NCI-H526 treated with DMSO at 0.1 percent for 48 hours (cell line): ENCODE data around the gene SLC6A9.

Experiments
- DNase-seq: peaks from one replicate; lab custom pipeline; 2025; lab: John Stamatoyannopoulos, UW

The SLC6A9 gene

DNA sequence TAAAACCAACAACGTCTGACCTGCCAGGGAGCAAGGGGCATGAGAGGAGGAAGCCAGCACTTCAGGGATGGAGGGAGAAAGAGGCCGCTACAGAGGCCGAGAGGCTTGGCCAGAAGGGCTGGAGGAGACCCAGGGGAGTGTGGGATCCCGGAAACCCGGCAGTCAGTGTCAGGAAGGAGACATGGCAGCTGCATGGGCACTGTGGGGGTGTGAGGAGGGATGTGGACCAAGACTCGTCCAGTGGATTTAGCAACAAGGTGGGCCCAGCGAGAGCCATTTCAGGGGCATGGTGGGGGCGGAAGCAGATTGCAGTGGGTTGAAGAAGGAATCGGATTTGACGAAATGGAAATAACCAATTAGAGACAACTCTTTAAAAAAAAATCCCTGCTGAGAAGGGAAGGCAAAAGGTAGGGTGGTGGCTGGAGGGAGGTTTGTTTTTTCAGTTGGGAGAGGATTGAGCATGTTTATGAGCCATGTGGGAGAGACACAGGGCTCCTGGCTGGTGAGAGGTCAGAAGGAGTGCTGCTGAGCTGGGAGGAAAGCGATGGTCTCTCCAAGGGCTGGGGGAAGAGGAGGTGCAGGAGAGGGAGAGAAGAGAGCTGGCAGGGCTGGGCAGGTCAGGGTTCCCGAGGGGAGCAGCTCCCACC is 47.9 kb downstream of the SLC6A9 start:
- no peak for DNase-seq

GRCh38 chr1:43982808-43983207 is 48.5 kb downstream of the SLC6A9 start:
- no peak for DNase-seq

GRCh38 chr1:43982241-43982640 is 49.0 kb downstream of the SLC6A9 start:
- DNase-seq: no peak

GRCh38 chr1:43981636-43982035 is 49.6 kb downstream of the SLC6A9 start:
- DNase-seq: no peak

DNA sequence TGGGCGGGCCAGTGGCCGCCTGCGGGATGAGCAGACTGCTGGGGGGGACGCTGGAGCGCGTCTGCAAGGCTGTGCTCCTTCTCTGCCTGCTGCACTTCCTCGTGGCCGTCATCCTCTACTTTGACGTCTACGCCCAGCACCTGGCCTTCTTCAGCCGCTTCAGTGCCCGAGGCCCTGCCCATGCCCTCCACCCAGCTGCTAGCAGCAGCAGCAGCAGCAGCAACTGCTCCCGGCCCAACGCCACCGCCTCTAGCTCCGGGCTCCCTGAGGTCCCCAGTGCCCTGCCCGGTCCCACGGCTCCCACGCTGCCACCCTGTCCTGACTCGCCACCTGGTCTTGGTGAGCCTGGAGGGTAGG is 50.1 kb downstream of the SLC6A9 start:
- peak; percentile 40 for DNase-seq

GRCh38 chr1:43980255-43981134 is 50.8 kb downstream of the SLC6A9 start:
- DNase-seq: peak; percentile 24

- peak; percentile 35 for DNase-seq
Observed at GRCh38 chr1:43979528-43980254, 51.6 kb downstream of the SLC6A9 start.

DNA sequence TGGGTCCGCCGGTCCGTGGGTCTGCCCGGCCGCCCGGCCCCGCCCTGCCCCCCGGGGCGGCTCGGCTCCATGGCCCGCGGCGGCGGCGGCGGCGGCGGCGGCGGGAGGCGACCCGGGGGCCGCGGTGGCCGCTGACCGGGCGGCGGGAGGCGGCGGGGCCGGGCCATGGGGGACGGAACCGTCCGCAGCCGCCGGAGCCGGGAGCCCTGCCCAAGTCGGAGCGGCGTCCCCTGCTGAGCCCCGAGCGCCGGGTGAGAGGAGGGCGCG is 52.1 kb downstream of the SLC6A9 start:
- DNase-seq: no peak

DNA sequence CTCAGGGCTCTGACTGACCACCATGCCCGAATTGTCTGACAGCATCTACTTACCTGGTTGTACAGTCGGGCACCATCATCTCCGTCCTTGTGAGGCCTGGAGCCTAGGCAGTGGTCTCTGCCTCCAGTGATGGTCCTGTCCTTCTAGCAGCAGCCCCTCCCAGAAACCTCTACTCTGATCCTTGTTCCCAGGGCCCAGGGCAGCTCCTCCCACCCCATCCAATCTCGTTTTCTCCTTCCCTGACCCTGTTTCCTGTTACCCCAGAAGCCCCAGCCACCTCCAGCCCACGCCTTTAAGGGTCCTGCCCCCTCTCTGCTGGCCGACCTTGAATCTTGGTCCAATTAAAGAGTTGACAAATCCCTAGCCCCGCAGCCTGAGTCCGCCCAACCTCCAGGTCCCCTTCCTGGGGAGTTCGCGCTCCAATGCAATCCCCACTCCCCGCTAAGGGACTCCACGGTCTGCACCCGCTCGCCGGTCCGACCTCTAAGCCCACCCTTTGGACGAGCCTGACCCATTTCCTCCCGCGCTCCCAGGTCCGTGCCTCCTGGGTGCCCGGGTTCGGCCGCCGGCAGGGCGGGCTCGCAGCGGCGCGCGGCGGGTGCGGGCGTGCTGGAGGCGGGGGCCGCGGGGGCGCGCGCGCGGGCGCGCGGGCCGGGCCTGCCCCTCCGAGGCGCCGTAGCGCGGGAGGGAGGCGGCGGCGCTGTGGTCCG is 52.6 kb downstream of the SLC6A9 start, which contains the start of gene B4GALT2:
TSS of gene B4GALT2 (plus strand) at position 660 of the 710 bp plus-strand sequence. CDS start 1,951 bp downstream, outside the sequence.
- no peak for DNase-seq

- no peak for DNase-seq
Observed at GRCh38 chr1:43978264-43978550, 53.1 kb downstream of the SLC6A9 start.

DNA sequence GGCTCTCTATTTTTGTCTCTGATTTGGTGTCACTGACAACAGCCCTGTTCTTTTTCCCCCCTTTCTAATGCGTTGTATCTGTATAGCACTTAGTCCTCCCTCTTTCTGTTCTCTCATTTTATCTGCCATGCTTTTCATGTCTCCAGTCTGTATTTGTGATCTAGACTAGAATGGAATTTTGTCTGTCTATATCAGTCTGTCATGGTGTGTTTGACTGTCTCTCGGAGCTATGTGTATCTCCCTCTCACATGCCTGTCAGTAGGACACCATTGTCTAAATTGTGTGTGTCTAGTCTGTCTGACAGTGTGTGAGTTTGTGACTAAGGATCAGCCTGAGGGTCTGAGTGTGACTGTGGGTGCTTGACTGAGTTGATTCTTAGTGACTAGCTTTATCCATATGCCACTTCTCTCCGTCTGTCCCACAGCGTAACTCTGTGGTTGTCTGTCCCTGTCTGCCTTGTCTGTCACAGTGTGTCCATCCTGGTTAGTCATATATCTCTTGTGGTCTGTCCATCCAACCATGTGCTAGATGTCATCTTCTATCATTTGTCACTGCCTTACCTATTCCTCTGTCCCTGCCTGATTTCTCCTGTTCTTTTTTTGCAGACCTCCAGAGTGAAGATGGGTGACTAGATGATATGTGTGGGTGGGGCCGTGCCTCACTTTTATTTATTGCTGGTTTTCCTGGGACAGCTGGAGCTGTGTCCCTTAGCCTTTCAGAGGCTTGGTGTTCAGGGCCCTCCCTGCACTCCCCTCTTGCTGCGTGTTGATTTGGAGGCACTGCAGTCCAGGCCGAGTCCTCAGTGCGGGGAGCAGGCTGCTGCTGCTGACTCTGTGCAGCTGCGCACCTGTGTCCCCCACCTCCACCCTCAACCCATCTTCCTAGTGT is 53.6 kb downstream of the SLC6A9 start:
- no peak for DNase-seq

- no peak for DNase-seq
Observed at GRCh38 chr1:43976890-43977289, 54.4 kb downstream of the SLC6A9 start.

- no peak for DNase-seq
Observed at GRCh38 chr1:43976045-43976444, 55.2 kb downstream of the SLC6A9 start.

GRCh38 chr1:43975249-43975961 is 55.9 kb downstream of the SLC6A9 start:
- no peak for DNase-seq

- DNase-seq: peak; percentile 97
Observed at GRCh38 chr1:43974443-43975248, 56.6 kb downstream of the SLC6A9 start, which contains the start of gene ATP6V0B. TSS of gene ATP6V0B (plus strand) at chr1:43974960. CDS start at chr1:43975041, 81 bp downstream.

DNA sequence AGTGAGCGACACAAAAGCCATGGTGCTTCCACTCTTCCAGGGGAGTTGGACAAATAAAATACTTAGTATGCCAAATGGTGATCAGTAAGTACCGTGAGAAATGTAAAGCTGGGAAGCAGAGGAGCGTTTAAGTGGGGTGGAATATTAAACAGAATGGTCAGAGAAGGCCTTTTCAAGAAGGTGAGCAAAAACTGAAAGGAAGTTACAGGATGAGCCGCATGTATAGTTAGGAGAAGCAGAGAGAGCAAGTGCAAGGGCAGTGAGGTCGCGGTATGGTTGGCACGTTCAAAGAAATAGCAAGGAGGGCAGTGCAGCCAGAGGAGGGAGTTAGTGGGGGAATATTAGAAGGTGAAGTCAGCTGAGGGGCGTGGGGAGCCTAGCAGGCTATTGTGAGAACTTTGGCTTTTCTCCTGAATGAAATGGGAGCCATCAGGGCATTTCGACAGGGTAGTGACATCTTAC is 57.2 kb downstream of the SLC6A9 start:
- DNase-seq: peak; percentile 77

DNA sequence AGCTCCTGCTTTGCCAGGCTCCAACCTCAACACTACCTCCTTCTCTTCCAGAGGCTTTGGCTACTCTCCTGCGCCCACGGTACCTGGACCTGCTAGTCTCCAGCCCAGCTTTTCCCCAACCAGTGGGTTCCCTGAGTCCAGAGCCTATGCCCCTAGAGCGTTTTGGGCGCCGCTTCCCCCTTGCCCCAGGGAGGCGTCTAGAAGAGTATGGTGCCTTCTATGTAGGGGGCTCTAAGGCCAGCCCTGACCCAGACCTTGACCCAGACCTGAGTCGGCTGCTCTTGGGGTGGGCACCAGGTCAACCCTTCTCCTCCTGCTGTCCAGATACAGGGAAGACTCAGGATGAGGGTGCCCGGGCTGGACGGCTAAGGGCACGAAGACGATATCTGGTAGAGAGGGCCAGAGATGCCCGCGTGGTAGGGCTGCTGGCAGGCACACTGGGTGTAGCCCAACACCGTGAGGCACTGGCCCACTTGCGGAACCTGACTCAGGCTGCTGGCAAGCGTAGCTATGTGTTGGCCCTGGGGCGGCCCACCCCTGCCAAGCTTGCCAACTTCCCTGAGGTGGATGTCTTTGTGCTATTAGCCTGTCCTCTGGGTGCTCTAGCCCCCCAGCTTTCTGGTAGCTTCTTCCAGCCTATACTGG is 59.8 kb downstream of the SLC6A9 start:
- DNase-seq: no peak

GRCh38 chr1:43970911-43971310 is 60.4 kb downstream of the SLC6A9 start:
- no peak for DNase-seq

GRCh38 chr1:43970502-43970901 is 60.8 kb downstream of the SLC6A9 start:
- no peak for DNase-seq
